Natural killer cell (primary cell): Measurements from ENCODE around the gene ABCB10. TPM values are rescaled to one million over a fixed set of nuclear protein-coding genes. Genes with fewer than 3 reads are reported as not detected.
"Not testable (repeated sequence)": the region's sequence is repeated elsewhere in the genome, so short reads cannot be mapped to it uniquely, and the experiment has no call there.

Source experiments
- ATAC-seq, 3 donors: fragments of 150-1000 bp in 2 of 3; fragments of 200-7000 bp in 1 of 3; cut with Tn5 transposase; 1 replicate in 1 of 3; 2 replicates in 2 of 3; pipeline ENCODE4 v1.10.0; 2021; ENCODE audit warnings: mild to moderate bottlenecking in 2 of 3, moderate library complexity in 2 of 3
- DNase-seq, 2 donors: peaks; one replicate each; pipeline versions ENCODE4 v3.0.0 to v3.0.0-alpha.2; 2013 to 2021; ENCODE audit warnings: mixed read lengths in 1 of 2
- H3K27ac ChIP-seq: one replicate; pipeline ENCODE4 v1.5.1; 2013; ENCODE audit warnings: mild to moderate bottlenecking, low read length
- H3K27me3 ChIP-seq: one replicate; pipeline ENCODE4 v1.6.1; 2013; ENCODE audit warnings: low read length; ENCODE audit not compliant: control insufficient read depth, insufficient read depth
- H3K36me3 ChIP-seq: one replicate; pipeline ENCODE4 v1.6.1; 2013; ENCODE audit warnings: low read length; ENCODE audit not compliant: control insufficient read depth, insufficient read depth
- H3K4me1 ChIP-seq: one replicate; pipeline ENCODE4 v1.6.1; 2013; ENCODE audit warnings: low read length; ENCODE audit not compliant: control insufficient read depth, insufficient read depth
- H3K4me3 ChIP-seq: one replicate; pipeline ENCODE4 v1.5.1; 2013; ENCODE audit warnings: low read length
- H3K9me3 ChIP-seq: one replicate; pipeline ENCODE4 v1.6.1; 2013; ENCODE audit warnings: low read length; ENCODE audit not compliant: control insufficient read depth, insufficient read depth
- H3K27ac Mint-ChIP-seq, 2 donors: one replicate each; pipeline ENCODE4 v1.8.0; 2022; ENCODE audit warnings: mild to moderate bottlenecking in 2 of 2, mixed read lengths in 2 of 2, moderate library complexity in 1 of 2
- H3K27me3 Mint-ChIP-seq, 2 donors: one replicate each; pipeline ENCODE4 v1.8.0; 2022; ENCODE audit warnings: low read depth in 2 of 2, mixed read lengths in 2 of 2
- H3K36me3 Mint-ChIP-seq: one replicate; pipeline ENCODE4 v1.8.0; 2022; ENCODE audit warnings: mixed read lengths
- H3K4me1 Mint-ChIP-seq, 2 donors: one replicate each; pipeline ENCODE4 v1.8.0; 2022; ENCODE audit warnings: mixed read lengths in 2 of 2
- H3K4me3 Mint-ChIP-seq: one replicate; pipeline ENCODE4 v1.8.0; 2022; ENCODE audit warnings: mild to moderate bottlenecking, moderate library complexity, mixed read lengths
- H3K9me3 Mint-ChIP-seq, 2 donors: one replicate each; pipeline ENCODE4 v1.8.0; 2022; ENCODE audit warnings: mixed read lengths in 2 of 2
- CTCF ChIP-seq: fragments of 200-600 bp; IDR thresholded peaks from one replicate; pipeline ENCODE4 v1.8.0; 2022; ENCODE audit warnings: antibody characterized with exemption
- WGBS: methylation state at CpG from one replicate; pipeline ENCODE4 v1.1.7; 2013; ENCODE audit warnings: missing lambda C conversion rate; ENCODE audit not compliant: insufficient coverage; 5-methylcytosine and 5-hydroxymethylcytosine counted together
- intact Hi-C: fragments of 100-400 bp; cut with micrococcal nuclease; formaldehyde crosslinking; loops from one replicate; pipeline ENCODE4 v1.14.2; 2022
- total RNA-seq, 4 donors: library from RNA; stranded (reverse); fragments of 120-200 nt in 1 of 4; gene quantifications; one replicate each; pipeline versions ENCODE4 v1.2.3 to v1.2.4, GENCODE V29; 2013 to 2022

The ABCB10 gene
- total RNA-seq, 3 donors from 2014 or later (not counting 1 experiment from before 2014, with no cell fraction given): 22.0 to 23.3 (median 22.0) TPM

GRCh38 chr1:229479660-229480399, 78.7 kb downstream of the ABCB10 start:
- intact Hi-C loops: loop anchor here (2.0 to 5.0 kb wide), 2 partner anchors 29 to 138 kb away; partner anchors contain the start of genes CCSAP and NUP133
- Histone ChIP-seq H3K4me1 (peaks cover 3% of the 10 kb centered on the region), H3K4me3 (no peak overlapping the region), H3K9me3 (no peaks in the 10 kb centered on the region), H3K36me3 (peaks cover 39% of the 10 kb centered on the region), H3K27me3 (no peaks in the 10 kb centered on the region), H3K27ac (peak overlapping the region; percentile 60)
- no peak for DNase-seq
- no peaks in the 10 kb centered on the region for H3K27me3 Mint-ChIP-seq
- 77% methylated on average over 10 of the region's 10 CpGs for WGBS
- peaks cover 1% of the 10 kb centered on the region for H3K36me3 Mint-ChIP-seq
- no peak for TF ChIP-seq CTCF
- no peaks in the 10 kb centered on the region for H3K9me3 Mint-ChIP-seq
- H3K4me3 Mint-ChIP-seq: no peak overlapping the region
- H3K27ac Mint-ChIP-seq: peak overlapping the region; percentile 52 to 71
- peak; percentile 14 to 51 (median 47) for ATAC-seq
- H3K4me1 Mint-ChIP-seq: peaks cover 26 to 29% of the 10 kb centered on the region in 2 donors

GRCh38 chr1:229478852-229479251, 79.7 kb downstream of the ABCB10 start:
- Mint-ChIP-seq H3K36me3 (peaks cover 7% of the 10 kb centered on the region), H3K4me3 (no peak overlapping the region), H3K27ac (no peak overlapping the region), H3K4me1 (peaks cover 26 to 29% of the 10 kb centered on the region in 2 donors), H3K9me3 (no peaks in the 10 kb centered on the region), H3K27me3 (no peaks in the 10 kb centered on the region)
- no peak for TF ChIP-seq CTCF
- no peaks in the 10 kb centered on the region for H3K27me3 ChIP-seq
- no peak overlapping the region for H3K4me3 ChIP-seq
- WGBS: 91% methylated on average over 1 of the region's 1 CpG
- ATAC-seq (no peak), DNase-seq (no peak)
- peaks cover 49% of the 10 kb centered on the region for H3K36me3 ChIP-seq
- H3K4me1 ChIP-seq: peaks cover 3% of the 10 kb centered on the region
- peak overlapping the region; percentile 6 for H3K27ac ChIP-seq
- H3K9me3 ChIP-seq: no peaks in the 10 kb centered on the region
- intact Hi-C loops: no loop called here

- H3K4me1 ChIP-seq, H3K27me3 ChIP-seq, intact Hi-C loops, H3K4me3 Mint-ChIP-seq, H3K9me3 ChIP-seq, H3K4me3 ChIP-seq, H3K9me3 Mint-ChIP-seq, H3K27ac Mint-ChIP-seq, ATAC-seq, H3K27me3 Mint-ChIP-seq, DNase-seq, H3K27ac ChIP-seq: not testable (repeated sequence)
- peaks cover 43% of the 10 kb centered on the region for H3K36me3 ChIP-seq
- Mint-ChIP-seq H3K4me1 (peaks cover 15 to 18% of the 10 kb centered on the region in 2 donors), H3K36me3 (peaks cover 10% of the 10 kb centered on the region)
- WGBS: 98% methylated on average over 7 of the region's 13 CpGs
Measured at GRCh38 chr1:229475859-229476258, 82.6 kb downstream of the ABCB10 start.

- Mint-ChIP-seq H3K9me3 (no peaks in the 10 kb centered on the region), H3K4me3 (no peak overlapping the region), H3K27me3 (no peaks in the 10 kb centered on the region), H3K27ac (no peak overlapping the region), H3K4me1 (peaks cover 4% of the 10 kb centered on the region in 2 donors), H3K36me3 (peaks cover 10% of the 10 kb centered on the region)
- no peak overlapping the region for H3K4me3 ChIP-seq
- peaks cover 55% of the 10 kb centered on the region for H3K36me3 ChIP-seq
- H3K27ac ChIP-seq: no peak overlapping the region
- H3K27me3 ChIP-seq: no peaks in the 10 kb centered on the region
- intact Hi-C loops: no loop called here
- no peak for ATAC-seq
- TF ChIP-seq CTCF: no peak
- WGBS: 100% methylated on average over 2 of the region's 2 CpGs
- H3K4me1 ChIP-seq: no peaks in the 10 kb centered on the region
- no peak for DNase-seq
- no peaks in the 10 kb centered on the region for H3K9me3 ChIP-seq
Measured at GRCh38 chr1:229474509-229474908, 84.0 kb downstream of the ABCB10 start.
